ENCODE measurements around the gene STAT5A.
"Not testable (repeated sequence)": the region's sequence is repeated elsewhere in the genome, so short reads cannot be mapped to it uniquely, and the experiment has no call there.

STAT5A gene

GRCh38 chr17:42309986-42310786 is 21.9 kb downstream of the STAT5A start:
- DNase-seq: no peak

GRCh38 chr17:42310787-42311215 is 22.5 kb downstream of the STAT5A start:
- no peak for DNase-seq

- peak; percentile 83 for DNase-seq
These were observed 23.1 kb downstream of the STAT5A start for GRCh38 chr17:42311240-42312034.

DNA sequence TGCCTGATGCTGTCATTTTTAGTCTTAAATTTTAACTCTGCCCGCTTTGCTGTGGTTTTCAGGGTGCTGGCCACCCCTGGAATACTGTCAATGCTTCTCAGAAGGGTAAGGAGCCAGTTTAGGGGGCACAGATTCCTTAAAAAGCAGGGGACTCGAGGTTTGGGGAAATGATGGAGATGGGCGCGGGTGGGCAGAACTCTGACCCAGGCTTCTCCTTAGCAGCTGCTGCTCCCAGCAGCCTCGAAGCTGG is 23.7 kb downstream of the STAT5A start:
- DNase-seq: no peak

DNA sequence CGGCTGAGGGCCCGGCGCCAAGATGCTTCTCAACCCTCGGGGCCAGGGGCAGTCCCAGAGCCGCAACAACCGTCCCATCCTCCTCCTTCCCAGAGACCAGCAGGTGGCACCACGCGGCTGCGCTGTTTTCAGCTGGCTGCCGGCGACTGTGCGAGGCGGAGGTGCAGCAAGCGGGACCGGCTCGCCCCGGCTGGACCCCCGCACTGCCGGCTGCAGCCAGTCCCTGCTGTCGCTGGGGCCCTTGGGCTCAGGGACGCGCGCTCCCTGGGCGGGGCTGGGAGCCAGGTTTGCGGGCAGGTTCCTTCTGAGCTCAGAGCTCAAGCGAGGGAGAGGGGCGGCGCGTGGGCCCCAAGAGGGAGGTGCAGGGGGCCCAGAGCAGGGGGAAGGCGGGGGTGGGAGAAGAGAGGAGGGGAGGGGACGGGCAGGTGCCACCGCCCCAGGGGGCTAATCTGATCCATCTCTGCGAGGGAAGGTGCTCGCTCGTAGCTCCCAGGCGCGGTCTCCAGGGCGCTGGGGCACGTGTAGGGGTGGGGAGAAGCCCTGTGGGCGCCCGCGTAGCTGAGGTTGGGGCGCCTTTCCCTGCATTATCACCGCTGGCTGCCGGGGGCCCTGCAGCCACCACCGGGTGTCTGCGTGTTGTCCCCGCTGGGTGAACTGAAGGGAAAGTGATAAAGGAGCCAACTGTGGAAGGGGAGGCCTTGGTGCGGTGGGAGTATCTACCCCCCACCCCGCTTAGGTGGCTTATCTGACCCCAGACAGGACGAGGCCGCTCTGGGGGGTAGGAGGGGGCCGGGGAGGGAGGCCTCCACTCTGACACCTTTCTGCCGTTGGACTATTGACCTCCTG is 24.2 kb downstream of the STAT5A start:
- peak; percentile 69 for DNase-seq

GRCh38 chr17:42313389-42313772 is 25.1 kb downstream of the STAT5A start:
- no peak for DNase-seq

GRCh38 chr17:42313773-42314566 is 25.7 kb downstream of the STAT5A start:
- no peak for DNase-seq

DNA sequence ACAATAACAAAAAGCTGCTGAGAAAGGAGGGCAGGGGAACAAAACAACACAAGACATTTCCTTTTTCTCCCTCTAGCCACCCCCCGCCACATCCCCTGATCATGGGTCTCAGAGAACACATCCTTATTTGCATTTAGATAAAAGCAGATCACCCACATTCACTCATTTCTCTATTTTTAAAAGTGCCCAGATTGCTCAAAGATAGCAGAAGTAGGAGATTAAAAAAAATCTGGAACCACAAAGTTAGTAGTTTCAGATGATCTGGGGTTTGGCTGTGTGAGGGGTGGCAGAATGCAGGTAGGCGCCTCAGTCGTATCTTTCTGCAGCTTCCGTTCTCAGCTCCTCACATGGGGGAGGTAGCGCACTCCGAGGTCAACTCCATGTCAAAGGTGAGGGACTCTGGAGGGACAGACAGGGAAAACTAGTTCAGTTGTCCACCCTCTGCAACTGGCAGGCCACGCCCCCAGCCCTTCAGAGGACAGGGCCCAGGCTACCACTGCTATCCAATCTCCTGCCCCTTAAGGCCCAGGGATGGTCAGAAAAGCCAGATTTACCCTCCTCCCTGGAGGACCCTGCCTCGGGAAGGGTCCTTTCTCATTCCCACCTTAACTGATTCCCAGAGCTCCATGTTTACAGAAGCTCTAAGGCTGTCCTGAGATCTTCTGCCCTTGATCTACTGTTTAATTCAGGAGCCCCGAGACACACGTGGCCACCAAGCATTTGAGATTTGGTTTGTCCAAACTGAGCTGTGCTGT is 27.3 kb downstream of the STAT5A start:
- DNase-seq: no peak

GRCh38 chr17:42316755-42317154 is 28.5 kb downstream of the STAT5A start:
- no peak for DNase-seq

DNA sequence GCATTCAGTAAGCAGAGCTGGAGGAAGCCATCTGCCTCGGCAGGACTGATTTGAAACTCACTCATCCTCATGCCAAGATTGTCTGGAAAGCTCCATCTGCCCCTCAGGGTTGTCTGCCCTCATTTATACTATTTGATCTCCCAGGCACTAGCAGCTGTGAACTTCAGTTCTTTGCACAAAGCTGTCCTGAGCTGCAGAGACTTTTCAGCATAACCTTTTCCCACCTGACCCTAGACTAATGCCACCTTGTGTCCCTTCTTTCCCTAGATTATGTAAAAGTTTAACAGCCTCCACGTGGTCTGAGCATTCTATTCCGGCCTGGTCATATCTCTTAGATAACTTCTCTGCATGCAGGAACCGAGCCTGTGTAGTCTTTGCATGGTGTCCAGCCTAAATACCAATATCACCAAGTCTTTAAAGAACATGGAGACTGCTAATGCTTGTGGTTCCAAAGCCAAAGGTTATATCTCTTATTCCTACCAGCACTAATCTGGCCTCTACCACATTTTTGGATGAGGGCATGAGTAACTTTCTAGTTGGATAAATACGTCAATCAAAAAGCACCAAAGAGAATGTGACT is 29.1 kb downstream of the STAT5A start:
- DNase-seq: no peak

DNA sequence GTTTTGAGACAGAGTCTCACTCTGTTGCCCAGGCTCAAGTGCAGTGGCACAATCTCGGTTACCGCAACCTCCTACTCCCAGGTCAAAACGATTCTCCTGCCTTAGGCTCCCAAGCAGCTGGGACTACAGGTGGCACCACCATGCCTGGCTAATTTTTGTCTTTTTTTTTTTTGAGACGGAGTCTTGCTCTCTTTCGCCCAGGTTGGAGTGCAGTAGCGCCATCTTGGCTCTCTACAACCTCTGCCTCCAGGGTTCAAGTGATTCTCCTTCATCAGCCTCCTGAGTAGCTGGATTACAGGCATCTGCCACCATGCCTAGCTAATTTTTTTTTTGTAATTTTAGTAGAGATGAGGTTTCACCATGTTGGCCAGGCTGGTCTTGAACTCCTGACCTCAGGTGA is 29.7 kb downstream of the STAT5A start:
- not testable (repeated sequence) for DNase-seq

- no peak for DNase-seq
These were observed 33.3 kb downstream of the STAT5A start for GRCh38 chr17:42321555-42321954.

DNA sequence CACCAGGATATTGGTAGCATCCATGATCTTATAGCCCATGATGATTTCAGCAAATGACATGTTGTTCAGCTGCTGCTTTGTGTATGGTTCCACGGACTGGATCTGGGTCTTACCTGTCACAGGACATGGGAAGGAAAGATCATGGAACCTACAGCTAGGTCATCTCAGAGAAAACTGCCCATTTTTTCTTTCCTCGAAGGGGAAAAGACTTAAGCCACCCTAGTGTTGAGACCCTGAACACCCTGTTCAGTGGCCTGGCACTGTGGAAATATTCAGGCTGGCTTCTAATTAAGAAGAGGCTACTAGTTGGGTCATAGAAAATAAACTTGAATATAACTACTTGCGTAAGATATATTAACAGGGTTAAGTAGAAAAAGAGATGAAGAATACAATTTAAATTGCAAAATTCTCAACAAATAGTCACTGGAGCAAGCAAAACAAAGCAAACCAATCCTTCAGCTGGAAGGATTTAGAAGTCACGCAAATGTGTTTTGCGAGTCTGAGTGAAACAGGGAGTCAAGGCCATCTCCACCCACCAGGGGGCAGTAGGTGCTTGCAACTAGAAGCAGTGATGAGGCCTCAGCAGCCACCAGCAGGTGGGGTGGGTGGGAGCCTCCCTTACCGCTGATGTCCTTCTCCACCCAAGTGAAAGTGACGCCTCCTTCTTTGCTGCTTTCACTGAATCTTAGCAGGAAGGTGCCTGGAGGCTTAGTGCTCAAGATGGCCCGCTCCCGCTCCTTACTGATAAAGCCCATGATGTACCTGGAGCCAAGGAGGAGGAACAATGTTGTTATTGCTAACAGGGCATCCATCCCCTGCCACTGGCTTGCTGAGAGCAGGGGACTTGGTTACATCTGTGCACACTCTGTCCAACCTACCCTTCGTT is 34.3 kb downstream of the STAT5A start:
- peak; percentile 74 for DNase-seq

GRCh38 chr17:42323268-42323773 is 35.0 kb downstream of the STAT5A start:
- no peak for DNase-seq

- peak; percentile 95 for DNase-seq
These were observed 36.7 kb downstream of the STAT5A start for GRCh38 chr17:42325026-42325425.

GRCh38 chr17:42329025-42329976 is 41.0 kb downstream of the STAT5A start:
- peak; percentile 92 for DNase-seq

DNA sequence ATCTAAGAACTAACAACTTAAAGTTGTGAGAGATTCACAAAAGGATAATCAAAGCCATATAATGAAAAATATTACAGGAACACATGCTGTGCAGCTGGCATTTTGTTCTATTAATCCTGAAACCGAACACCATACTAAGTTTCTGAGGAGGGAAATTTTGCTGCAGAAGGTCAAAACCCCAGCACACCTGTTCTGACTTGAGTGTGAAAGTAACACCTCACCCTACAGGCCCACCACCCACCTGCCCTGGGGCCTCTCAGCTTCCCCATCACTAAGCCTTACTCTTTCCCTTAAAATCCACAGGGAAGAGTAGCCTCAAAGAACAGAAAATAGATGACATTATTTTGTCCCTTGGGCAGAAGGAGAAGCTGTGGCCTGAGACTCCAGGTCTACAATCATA is 44.8 kb downstream of the STAT5A start:
- DNase-seq: no peak

- no peak for DNase-seq
These were observed 46.4 kb downstream of the STAT5A start for GRCh38 chr17:42334677-42335076.

- no peak for DNase-seq
These were observed 49.1 kb downstream of the STAT5A start for GRCh38 chr17:42337442-42337841.
